GM21619 (cell line): Measurements from ENCODE around the gene RAVER2.

Source experiments
- ATAC-seq: cut with Tn5 transposase; IDR thresholded peaks from one replicate; pipeline ENCODE4 v1.9.1; 2021; ENCODE audit not compliant: unreplicated experiment

The RAVER2 gene

DNA sequence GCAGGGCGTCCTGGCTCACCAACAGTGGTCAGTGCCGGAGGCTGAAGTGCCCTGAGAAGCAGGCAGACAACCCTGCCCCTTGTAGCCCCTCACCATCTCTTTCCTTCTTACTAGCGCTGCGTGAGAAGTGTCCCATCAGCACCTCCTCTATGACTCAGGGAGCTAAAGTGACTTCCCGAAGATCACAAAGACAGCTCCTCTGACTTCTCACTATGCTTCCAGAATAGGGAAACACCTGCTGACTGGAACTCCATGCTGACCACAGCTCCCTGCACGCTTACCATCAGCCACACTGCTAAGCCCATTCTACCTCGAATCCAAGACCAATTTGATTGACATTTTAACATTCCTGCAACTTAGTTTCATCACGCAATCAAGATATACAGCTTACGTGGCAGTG, 128.7 kb downstream of the RAVER2 start:
- ATAC-seq, result no peak

DNA sequence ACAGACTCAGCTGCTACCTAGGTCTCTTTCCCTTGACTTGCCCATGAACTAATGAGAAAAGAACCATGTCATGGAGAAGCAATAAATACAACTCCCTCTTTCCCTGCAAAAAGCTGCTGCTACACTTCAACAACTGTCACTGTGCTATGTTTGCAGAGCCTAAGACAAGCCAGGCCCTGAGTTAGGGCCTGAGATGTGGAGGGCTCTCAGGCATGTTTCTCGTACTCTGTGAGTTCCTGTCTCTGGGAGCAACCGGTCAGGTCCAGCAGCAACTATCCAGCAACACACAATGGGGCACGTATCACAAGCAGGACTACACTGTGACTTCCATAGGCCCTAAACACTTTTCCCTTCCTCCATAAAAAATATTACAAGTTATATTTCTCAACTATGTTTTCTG, 129.8 kb downstream of the RAVER2 start:
- ATAC-seq, result no peak

DNA sequence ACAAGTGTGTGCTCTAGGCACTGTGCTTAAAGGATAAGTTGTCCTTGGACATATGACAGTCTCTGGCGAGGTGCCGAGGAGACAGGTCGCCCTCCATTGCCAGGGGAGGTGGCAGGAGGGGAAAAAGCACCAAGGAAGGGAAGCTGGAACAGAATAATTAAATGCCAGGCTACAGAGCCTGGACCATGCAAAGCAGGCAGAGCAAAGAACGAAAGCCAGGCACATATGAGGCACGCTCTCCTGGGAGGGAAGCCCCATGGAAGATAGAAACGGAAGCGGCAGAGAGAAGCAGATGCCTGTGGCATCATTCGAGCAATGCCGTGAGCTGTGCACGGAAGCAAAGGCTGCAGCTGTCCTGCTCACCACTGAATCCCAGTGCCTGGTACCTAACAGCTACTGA, 130.2 kb downstream of the RAVER2 start:
- ATAC-seq, result no peak

DNA sequence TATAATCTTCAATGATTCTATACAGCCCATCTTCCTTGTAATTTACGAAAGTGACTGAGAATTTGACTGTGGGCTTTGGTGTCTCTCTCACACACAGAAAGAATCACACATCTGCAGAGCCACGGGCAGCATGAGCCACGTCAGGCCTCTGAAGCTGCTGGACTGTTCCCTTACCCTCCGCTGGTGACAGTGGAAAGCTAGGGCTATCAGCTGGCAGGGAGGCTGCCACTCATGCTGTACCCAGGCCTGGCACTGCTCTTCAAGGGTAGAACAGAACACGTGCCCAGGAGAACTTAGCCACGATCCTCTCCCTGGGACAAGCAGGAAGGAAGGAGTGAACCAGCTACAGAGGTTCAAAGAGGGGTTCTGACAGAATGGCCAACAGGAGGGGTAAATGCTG, 130.7 kb downstream of the RAVER2 start:
- no peak for ATAC-seq

DNA sequence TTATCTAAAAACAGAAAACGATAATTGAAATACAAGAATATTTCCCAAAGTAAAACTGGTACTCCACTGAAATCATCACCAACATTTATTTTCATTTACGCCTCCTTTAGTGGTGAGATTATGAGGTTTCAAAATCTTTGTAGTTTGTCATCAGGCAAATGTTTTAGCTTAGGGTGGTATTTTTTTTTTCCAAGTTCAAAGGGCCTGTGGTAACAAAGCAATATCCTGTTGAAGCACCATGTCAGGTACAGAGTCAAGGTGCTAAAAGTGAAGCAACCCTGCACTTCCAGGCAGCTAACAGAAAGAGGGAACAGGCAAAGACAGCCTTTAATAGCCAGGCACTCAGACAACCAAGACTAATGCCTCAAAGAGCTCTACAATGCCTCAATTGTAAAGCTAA, 132.3 kb downstream of the RAVER2 start:
- ATAC-seq, result no peak

DNA sequence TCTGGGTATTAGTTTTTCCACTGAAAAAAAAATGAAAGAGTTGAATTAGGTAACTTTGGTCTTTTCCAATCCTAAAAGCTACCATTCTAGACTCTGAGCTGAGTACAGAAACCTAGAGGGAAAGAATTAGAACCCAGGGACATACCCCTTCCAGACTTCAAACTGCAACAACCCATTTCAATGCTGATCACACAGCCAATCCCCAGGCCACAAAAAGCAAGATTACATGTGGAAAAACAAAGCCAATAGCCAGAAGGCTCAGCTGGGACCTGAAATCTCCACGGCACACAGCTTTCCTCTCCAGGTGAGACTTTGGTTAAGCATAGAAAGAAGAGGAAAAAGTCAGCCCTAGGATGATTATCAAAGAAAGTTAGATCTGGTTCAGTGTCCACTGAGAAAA, 132.7 kb downstream of the RAVER2 start:
- ATAC-seq, result no peak

DNA sequence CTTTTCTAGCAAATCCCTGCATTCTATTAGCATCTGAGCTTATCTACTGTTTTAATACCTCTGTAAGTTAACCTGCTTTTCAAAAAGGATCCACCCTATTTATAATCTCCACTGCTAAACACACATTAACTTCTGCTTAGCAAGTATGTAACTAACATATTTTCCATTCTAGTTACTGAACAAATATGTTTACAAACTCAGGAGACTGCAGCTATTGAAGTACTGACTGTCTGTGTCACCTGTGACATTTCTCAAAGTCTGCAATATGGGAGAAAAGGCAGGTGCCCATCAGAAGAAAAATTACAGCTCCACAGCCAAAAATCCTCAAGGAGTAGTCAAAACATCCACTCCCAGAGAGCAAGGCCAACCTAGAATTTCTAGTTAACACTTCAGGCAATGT, 133.2 kb downstream of the RAVER2 start:
- ATAC-seq, result no peak

DNA sequence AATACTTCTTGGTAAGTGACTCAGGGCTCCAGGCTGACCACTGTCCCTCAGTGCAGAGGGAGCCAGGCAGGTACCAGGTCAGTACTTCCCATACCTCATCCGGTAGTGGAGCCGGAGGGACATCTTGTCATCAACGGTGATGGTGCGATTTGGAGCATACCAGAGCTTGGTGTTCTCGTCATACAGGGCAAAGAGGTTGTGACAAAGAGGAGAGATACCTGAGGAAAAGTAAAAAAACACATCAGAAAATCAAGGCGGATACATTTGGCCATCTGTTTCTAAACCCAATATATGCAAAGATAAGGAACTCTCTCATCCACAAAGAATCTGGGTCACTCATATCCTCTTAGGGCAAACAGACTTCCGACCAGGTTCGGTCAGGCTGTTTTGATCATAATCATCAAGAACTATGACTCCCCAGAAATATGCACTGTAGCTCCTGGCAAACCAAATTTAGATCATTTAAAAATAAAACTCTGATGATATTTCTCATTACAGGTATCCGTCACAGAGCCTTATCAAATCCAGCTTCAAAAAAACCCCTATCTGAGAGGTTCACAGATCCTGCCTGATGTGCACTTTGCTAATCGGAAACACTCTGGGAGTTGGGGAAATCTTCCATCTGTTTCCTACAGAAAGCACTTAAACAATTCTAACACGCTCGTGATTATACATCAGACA, 134.2 kb downstream of the RAVER2 start:
- no peak for ATAC-seq

DNA sequence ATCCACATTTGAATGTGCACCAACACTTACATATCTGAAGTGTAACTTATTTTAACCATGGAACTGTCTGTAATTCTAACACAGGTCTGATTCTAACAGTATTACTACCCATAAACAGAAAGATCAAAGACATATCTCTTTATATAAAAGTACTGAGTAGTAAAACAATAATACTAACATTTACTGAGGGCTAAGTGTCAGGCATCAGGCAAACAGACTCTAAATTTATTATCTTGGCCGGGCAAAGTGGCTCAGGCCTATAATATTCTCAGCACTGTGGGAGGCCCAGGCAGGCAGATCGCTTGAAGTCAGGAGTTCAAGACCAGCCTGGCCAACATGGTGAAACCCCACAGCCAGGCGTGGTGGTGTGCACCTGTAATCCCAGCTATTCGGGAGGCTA, 135.6 kb downstream of the RAVER2 start:
- no peak for ATAC-seq

DNA sequence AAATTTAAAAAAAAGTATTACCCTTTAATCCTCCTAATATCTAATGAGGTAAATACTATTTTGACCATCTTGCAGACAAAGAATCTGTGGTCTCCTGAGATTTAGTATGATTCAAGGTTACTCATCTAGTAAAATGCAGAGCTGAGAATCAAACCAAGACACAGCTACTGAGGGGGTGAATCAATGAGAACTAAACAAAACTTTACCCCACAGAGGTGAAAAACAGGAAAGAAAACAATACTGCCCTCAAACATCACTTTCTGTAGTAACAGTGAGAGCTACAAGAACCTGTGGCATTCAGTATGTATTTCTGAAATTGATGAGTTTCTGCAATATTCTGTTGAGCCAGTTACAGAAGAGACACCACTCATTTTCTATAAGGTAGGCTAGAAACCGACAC, 136.4 kb downstream of the RAVER2 start:
- ATAC-seq, result no peak
